HEK293T (cell line): ENCODE data around the gene CERS3.

Source experiments
- ARNT ChIP-seq: fragments of 450-650 bp; IDR thresholded peaks from 2 replicates; pipeline ENCODE4 v1.6.1; 2017; ENCODE audit warnings: mild to moderate bottlenecking
- BHLHE40 ChIP-seq: fragments of 450-650 bp; IDR thresholded peaks from 2 replicates; pipeline ENCODE4 v1.6.1; 2016; ENCODE audit warnings: mild to moderate bottlenecking, moderate library complexity, borderline replicate concordance
- CTBP1 ChIP-seq: fragments of 450-650 bp; IDR thresholded peaks from 2 replicates; pipeline ENCODE4 v1.6.1; 2016; ENCODE audit warnings: borderline replicate concordance
- ELF4 ChIP-seq: fragments of 450-650 bp; IDR thresholded peaks from 2 replicates; pipeline ENCODE4 v1.6.1; 2017; ENCODE audit warnings: antibody characterized with exemption
- FOXA1 ChIP-seq: fragments of 450-650 bp; IDR thresholded peaks from 2 replicates; pipeline ENCODE4 v1.6.1; 2016; ENCODE audit warnings: mild to moderate bottlenecking
- FOXK2 ChIP-seq: fragments of 450-650 bp; IDR thresholded peaks from 2 replicates; pipeline ENCODE4 v1.6.1; 2016; ENCODE audit warnings: mild to moderate bottlenecking
- HDGF ChIP-seq: fragments of 450-650 bp; IDR thresholded peaks from 2 replicates; pipeline ENCODE4 v1.6.1; 2017; ENCODE audit warnings: antibody characterized with exemption, borderline replicate concordance
- L3MBTL2 ChIP-seq: fragments of 450-650 bp; conservative IDR thresholded peaks from 2 replicates; pipeline ENCODE4 v1.6.1; 2016; ENCODE audit warnings: mild to moderate bottlenecking
- LEF1 ChIP-seq: fragments of 450-650 bp; IDR thresholded peaks from 2 replicates; pipeline ENCODE4 v1.6.1; 2017; ENCODE audit warnings: mild to moderate bottlenecking, borderline replicate concordance
- NFRKB ChIP-seq: fragments of 450-650 bp; IDR thresholded peaks from 2 replicates; pipeline ENCODE4 v1.6.1; 2016; ENCODE audit warnings: mild to moderate bottlenecking, moderate library complexity
- SP1 ChIP-seq: fragments of 450-650 bp; IDR thresholded peaks from 2 replicates; pipeline ENCODE4 v1.6.1; 2017
- SUZ12 ChIP-seq: fragments of 450-650 bp; IDR thresholded peaks from 2 replicates; pipeline ENCODE4 v1.6.1; 2016; ENCODE audit warnings: mild to moderate bottlenecking
- TARDBP ChIP-seq: fragments of 450-650 bp; IDR thresholded peaks from 2 replicates; pipeline ENCODE4 v1.6.1; 2016

GRCh38 chr15:100493213-100493612 lies 35.5 kb downstream of the CERS3 start:
- TF ChIP-seq BHLHE40, result no peak
- TF ChIP-seq SUZ12, result no peak
- no peak for TF ChIP-seq FOXK2
- no peak for TF ChIP-seq LEF1
- TF ChIP-seq FOXA1, result no peak
- no peak for TF ChIP-seq SP1
- TF ChIP-seq CTBP1, result no peak
- TF ChIP-seq L3MBTL2, result no peak
- TF ChIP-seq ELF4, result no peak
- no peak for TF ChIP-seq NFRKB
- TF ChIP-seq TARDBP, result no peak
- TF ChIP-seq ARNT, result no peak
- TF ChIP-seq HDGF, result no peak
